Esophagus muscularis mucosa (tissue), 4 donors: ENCODE measurements around the gene ALDH1A3. TPM values are rescaled to one million over a fixed set of nuclear protein-coding genes. Genes with fewer than 3 reads are reported as not detected.

ENCODE experiments used
- DNase-seq: peaks from one replicate; pipeline ENCODE4 v3.0.0-alpha.2; 2017; ENCODE audit errors: extremely low spot score
- H3K27ac ChIP-seq, 4 donors: fragments of 200-600 bp; sonication (generic); replicated peaks in 1 of 4; 1 replicate in 3 of 4; 2 replicates in 1 of 4; pipeline ENCODE4 v1.5.1; 2016 to 2019; ENCODE audit warnings: mild to moderate bottlenecking in 1 of 4
- H3K27me3 ChIP-seq, 4 donors: fragments of 200-600 bp; sonication (generic); one replicate each; pipeline versions ENCODE4 v1.5.1 to v1.6.0; 2016 to 2019
- H3K36me3 ChIP-seq, 4 donors: fragments of 200-600 bp; sonication (generic); one replicate each; pipeline ENCODE4 v1.5.1; 2016 to 2019
- H3K4me1 ChIP-seq, 4 donors: fragments of 200-600 bp; sonication (generic); one replicate each; pipeline ENCODE4 v1.5.1; 2016 to 2019
- H3K4me3 ChIP-seq, 4 donors: fragments of 200-600 bp; sonication (generic); 1 replicate in 2 of 4; 2 replicates in 2 of 4; pipeline ENCODE4 v1.5.1; 2016 to 2019; ENCODE audit warnings: mild to moderate bottlenecking in 4 of 4, moderate library complexity in 1 of 4
- H3K9me3 ChIP-seq, 4 donors: fragments of 200-600 bp; sonication (generic); 1 replicate in 3 of 4; 2 replicates in 1 of 4; pipeline ENCODE4 v1.5.1; 2016 to 2019
- CTCF ChIP-seq, 3 experiments: fragments of 200-600 bp in 2 of 3; fragments of 450-650 bp in 1 of 3; sonication (generic) in 2 of 3; IDR thresholded peaks; one replicate each; pipeline ENCODE4 v1.5.1; 2017 to 2019; ENCODE audit warnings: antibody characterized with exemption in 3 of 3, mild to moderate bottlenecking in 2 of 3, moderate library complexity in 1 of 3
- EP300 ChIP-seq: sonication (generic); formaldehyde crosslinking; IDR thresholded peaks from one replicate; pipeline ENCODE4 v1.6.1; 2017; ENCODE audit warnings: antibody characterized with exemption
- POLR2A ChIP-seq: fragments of 450-650 bp; IDR thresholded peaks from one replicate; pipeline ENCODE4 v1.6.1; 2017; ENCODE audit warnings: antibody characterized with exemption, moderate library complexity, mild to moderate bottlenecking, low read depth
- POLR2AphosphoS5 ChIP-seq, 2 donors: sonication (generic); formaldehyde crosslinking; IDR thresholded peaks; one replicate each; pipeline ENCODE4 v1.6.1; 2017; ENCODE audit warnings: antibody characterized with exemption in 2 of 2
- WGBS: methylation state at CpG from one replicate; pipeline ENCODE4 v1.1.5; 2018; 5-methylcytosine and 5-hydroxymethylcytosine counted together
- intact Hi-C: fragments of 100-400 bp; cut with DNase I; formaldehyde crosslinking; loops from one replicate; pipeline ENCODE4 v1.15.1; 2023
- total RNA-seq, 4 donors: library from RNA; depleted of rRNA; stranded (reverse); fragments of >200 nt; gene quantifications; one replicate each; pipeline versions ENCODE4 v1.1.0 to v1.2.1, GENCODE V29; 2016

ALDH1A3 gene
- total RNA-seq = 100 to 1,000 TPM in 1 of 4 donors, 10 to 100 TPM in 3; 36.7 to 131 (median 59.4) TPM

- Histone ChIP-seq H3K4me1 (peaks cover 6 to 23% (median 18%) of the 10 kb centered on the region in 4 donors), H3K9me3 (no peaks in the 10 kb centered on the region), H3K27me3 (peaks cover 0 to 64% (median 5%) of the 10 kb centered on the region in 4 donors), H3K27ac (peak within 1 kb of the TSS; percentile 67 to 76 (median 71)), H3K36me3 (no peaks in the 10 kb centered on the region), H3K4me3 (peak within 1 kb of the TSS; percentile 57 to 72 (median 60))
- TF ChIP-seq POLR2AphosphoS5 (IDR thresholded peaks at IDR 0.05) = peak; percentile 39 to 71
- no peak for TF ChIP-seq CTCF (IDR thresholded peaks at IDR 0.05)
- TF ChIP-seq POLR2A = no peak
- TF ChIP-seq EP300 = no peak
- intact Hi-C loops = no loop called here
- 0% methylated on average over 1 of the region's 93 CpGs for WGBS
- DNase-seq = no peak
Observed at GRCh38 chr15:100879464-100880138, at the start of gene ALDH1A3. TSS of gene ALDH1A3 (plus strand) at chr15:100879831. CDS start at chr15:100879908, 77 bp downstream.

- WGBS = 79% methylated on average over 5 of the region's 5 CpGs
- Histone ChIP-seq H3K9me3 (peaks cover 0 to 3% (median 0%) of the 10 kb centered on the region in 4 donors), H3K4me3 (no peak overlapping the region), H3K27me3 (peaks cover 0 to 25% (median 0%) of the 10 kb centered on the region in 4 donors), H3K36me3 (no peaks in the 10 kb centered on the region), H3K27ac (no peak overlapping the region), H3K4me1 (no peaks in the 10 kb centered on the region)
- DNase-seq = no peak
- intact Hi-C loops = no loop called here
- TF ChIP-seq POLR2A (no peak), EP300 (no peak), POLR2AphosphoS5 (IDR thresholded peaks at IDR 0.05) (no peak), CTCF (IDR thresholded peaks at IDR 0.05) (no peak)
Observed at GRCh38 chr15:100831467-100831866, 48.2 kb upstream of the ALDH1A3 start.

- no peak for TF ChIP-seq POLR2AphosphoS5 (IDR thresholded peaks at IDR 0.05)
- TF ChIP-seq EP300 = no peak
- TF ChIP-seq POLR2A = no peak
- no peak for TF ChIP-seq CTCF (IDR thresholded peaks at IDR 0.05)
- Histone ChIP-seq H3K4me3 (no peak overlapping the region), H3K9me3 (peaks cover 0 to 2% (median 0%) of the 10 kb centered on the region in 4 donors), H3K27me3 (peaks cover 0 to 33% (median 0%) of the 10 kb centered on the region in 4 donors), H3K27ac (no peak overlapping the region), H3K4me1 (no peaks in the 10 kb centered on the region), H3K36me3 (no peaks in the 10 kb centered on the region)
- WGBS = 89% methylated on average over 9 of the region's 9 CpGs
- no peak for DNase-seq
- intact Hi-C loops = no loop called here
Observed at GRCh38 chr15:100832149-100832942, 47.3 kb upstream of the ALDH1A3 start.

GRCh38 chr15:100833417-100834389, 45.9 kb upstream of the ALDH1A3 start:
- Histone ChIP-seq H3K4me3 (no peak overlapping the region), H3K27ac (no peak overlapping the region), H3K4me1 (no peaks in the 10 kb centered on the region), H3K36me3 (no peaks in the 10 kb centered on the region), H3K9me3 (peaks cover 0 to 3% (median 0%) of the 10 kb centered on the region in 4 donors), H3K27me3 (peaks cover 0 to 26% (median 0%) of the 10 kb centered on the region in 4 donors)
- 68% methylated on average over 11 of the region's 11 CpGs for WGBS
- DNase-seq = no peak
- TF ChIP-seq EP300 = no peak
- no peak for TF ChIP-seq POLR2A
- no peak for TF ChIP-seq CTCF (IDR thresholded peaks at IDR 0.05)
- no peak for TF ChIP-seq POLR2AphosphoS5 (IDR thresholded peaks at IDR 0.05)
- intact Hi-C loops = no loop called here
